HG03571 (cell line): ENCODE measurements around the gene BCL7C.
A peak's percentile ranks its signal among the peaks of the same experiment; 100 is the strongest.
"Not testable (repeated sequence)": the region's sequence is repeated elsewhere in the genome, so short reads cannot be mapped to it uniquely, and the experiment has no call there.

Experiments used
- ATAC-seq: cut with Tn5 transposase; IDR thresholded peaks from one replicate; pipeline ENCODE4 v1.9.1; 2021; ENCODE audit not compliant: unreplicated experiment

BCL7C gene

DNA sequence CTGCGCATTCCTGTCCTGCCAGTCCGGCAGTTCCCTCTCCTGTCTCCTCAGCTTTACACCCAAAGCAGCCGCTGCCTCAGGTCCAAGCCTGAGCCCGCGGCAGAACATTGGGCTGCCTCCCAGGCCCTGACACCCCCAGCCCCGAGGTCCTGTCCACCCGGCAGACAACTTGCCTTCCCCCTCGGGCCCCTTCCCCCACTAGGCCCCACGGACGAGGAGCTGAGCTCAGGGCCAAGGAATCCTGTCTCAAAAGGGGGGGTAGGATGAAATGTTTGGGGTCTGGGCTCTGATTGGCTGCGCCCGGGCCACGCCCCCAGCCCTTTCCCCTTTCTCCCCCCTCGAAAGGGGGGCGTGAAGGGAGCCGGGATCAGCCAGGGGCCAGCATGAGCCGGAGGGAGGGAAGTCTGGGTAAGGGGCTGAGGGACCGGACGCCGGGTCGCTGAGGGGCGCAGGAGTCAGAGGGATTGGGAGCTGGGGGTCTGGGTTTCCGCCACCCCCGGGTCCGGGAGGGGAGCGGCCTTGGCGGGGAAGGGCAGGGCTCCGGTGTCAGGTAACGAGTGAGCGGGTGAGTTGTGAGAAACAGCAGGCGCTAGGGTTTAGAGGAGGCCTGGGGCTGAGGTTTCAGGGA, 2.5 kb upstream of the BCL7C start, which contains the start of gene CTF1:
Gene CTF1, plus strand, starts transcription at position 354 of the 628 bp plus-strand sequence. Its CDS starts 30 bp downstream, at position 384.
- ATAC-seq, result no peak

GRCh38 chr16:30895627-30896260, 1.9 kb upstream of the BCL7C start:
- no peak for ATAC-seq

DNA sequence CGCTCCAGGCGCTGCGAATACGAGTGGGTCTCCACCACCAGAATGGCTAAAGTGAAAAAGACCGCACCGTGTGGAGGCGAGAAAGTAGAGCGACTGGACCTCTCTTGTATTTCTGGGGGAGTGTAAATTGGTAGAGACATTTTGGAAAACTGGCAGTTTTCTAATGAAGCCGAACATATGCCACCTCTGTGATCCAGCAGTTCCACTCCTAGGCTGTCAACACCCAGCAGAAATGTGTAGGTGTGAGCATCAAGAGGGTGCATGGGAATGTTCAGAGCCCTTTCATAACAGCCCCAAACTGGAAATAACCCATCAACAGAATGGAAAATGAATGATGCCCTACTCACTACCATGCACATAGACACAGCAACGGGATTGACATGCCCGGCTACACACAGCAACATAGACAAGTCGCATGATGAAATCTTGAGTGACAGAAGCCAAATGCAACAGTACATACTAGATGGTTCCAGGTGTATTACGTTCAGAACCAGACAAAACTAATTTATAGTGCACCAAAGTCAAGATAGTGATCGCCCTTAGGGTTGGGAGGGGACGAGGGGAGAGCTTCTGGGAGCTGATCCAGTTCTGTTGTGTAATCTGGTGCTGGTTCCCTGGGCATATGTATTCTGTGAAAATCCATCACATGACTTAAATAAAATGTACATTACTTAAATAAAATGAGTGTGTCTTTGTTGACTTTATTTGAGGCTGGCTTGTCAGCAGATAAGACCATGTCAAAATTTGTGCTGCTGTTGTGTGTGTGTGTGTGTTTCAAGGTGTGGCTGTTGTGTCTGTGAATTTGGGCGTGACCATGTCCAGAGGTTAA, 877 bp upstream of the BCL7C start:
- no peak for ATAC-seq

- no peak for ATAC-seq
Measured at GRCh38 chr16:30893417-30893743, 497 bp downstream of the BCL7C start.

DNA sequence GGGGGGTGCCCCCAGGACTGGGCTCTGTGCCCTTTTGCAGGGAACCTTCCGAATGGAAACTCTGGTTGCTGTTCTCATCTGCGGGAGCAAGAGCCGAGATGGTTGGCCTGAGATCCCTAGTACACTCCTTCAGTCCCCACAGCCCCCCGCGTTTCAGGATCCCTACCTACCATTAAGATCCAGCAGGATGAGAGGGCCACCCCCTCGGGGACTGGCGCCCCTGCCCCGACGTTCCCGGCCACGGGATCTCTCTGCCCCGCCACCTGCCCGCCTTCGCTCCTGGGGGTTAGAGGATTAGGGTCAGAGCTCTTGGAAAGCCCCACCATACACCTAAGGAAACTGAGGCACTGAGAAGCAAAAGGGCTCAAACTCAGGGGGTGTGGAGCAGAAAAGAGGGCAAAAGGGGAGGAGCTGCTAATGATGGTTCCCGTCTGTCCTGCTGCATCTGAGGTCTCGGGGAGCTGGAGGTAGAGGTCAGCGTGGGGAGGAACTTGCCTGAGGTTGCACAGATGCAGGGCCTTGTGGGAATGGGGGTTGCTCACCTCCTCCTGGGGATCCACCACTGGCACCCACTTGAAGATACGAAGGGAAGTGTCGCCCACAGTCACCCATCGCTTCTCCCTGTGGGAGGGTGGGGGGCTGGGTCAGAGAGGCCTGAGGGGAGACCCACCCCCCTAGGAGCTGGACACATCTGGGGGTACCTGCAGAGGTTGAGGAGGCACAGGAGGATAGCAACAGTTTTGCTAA, 1.0 kb downstream of the BCL7C start:
- ATAC-seq, result no peak

DNA sequence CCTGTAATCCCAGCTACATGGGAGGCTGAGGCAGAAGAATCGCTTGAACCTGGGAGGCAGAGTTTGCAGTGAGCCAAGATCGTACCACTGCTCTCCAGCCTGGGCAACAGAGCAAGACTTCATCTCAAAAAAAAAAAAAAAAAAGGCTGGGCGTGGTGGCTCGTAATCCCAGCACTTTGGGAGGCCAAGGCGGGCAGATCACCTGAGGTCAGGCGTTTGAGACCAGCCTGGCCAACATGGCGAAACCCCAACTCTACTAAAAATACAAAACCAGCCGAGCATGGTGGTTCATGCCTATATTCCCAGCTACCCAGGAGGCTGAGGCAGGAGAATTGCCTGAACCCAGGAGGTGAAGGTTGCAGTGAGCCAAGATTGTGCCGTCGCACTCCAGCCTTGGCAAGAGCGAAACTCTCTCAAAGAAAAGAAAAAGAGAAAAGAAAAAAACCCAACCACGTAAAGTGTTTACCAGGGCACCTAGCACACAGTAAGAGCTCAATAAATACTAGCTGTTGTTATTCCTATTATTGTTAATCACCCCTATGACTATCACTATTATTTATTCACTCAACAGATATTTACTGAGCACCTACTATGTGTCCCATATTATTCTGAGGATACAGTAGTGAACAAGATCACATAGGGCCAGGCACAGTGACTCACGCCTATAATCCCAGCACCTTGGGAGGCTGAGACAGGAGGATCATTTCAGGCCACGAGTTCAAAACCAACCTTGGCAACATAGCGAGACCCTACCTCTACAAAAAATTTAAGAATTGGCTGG, 2.6 kb downstream of the BCL7C start:
- not testable (repeated sequence) for ATAC-seq

GRCh38 chr16:30889721-30890120, 4.2 kb downstream of the BCL7C start:
- ATAC-seq, result no peak

- ATAC-seq, result no peak
Measured at GRCh38 chr16:30888856-30889499, 4.9 kb downstream of the BCL7C start.

GRCh38 chr16:30887927-30888326, 6.0 kb downstream of the BCL7C start:
- no peak for ATAC-seq

DNA sequence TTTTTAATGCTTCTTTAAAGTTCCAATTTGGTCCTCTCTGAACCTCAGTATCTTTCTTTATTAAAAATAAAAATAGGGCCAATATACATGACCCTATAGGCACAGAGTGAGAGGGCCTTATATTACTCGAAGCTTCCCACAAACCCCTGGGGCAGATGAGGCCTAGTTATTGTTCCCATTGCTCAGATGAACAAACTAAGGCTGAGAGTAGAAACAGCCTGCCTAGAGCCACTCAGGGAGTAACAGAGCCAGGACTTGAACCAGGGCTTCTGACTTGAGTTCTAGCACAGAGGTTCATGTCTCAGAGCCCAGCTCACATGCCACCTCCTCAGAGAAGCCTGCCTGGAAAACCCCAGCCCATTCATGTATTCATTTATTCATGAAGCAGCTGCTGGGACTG, 7.7 kb downstream of the BCL7C start:
- ATAC-seq, result no peak

DNA sequence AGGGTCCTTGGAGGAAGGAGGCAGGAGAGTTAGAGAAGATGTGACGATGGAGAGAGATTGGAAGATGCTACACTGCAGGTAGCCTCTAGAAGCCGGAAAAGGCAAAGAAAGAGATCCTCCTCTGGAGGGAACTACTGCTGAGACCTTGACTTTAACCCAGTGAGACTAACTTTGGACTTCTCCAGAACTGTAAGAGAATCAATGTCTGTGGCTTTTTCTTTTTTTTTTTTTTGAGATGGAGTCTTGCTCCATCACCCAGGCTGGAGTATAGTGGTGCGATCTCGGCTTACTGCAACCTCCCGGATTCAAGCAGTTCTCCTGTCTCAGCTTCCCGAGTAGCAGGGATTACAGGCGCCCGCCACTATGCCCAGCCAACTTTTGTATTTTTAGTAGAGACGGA, 8.7 kb downstream of the BCL7C start:
- ATAC-seq, result no peak

- ATAC-seq, result no peak
Measured at GRCh38 chr16:30884760-30885159, 9.1 kb downstream of the BCL7C start.

DNA sequence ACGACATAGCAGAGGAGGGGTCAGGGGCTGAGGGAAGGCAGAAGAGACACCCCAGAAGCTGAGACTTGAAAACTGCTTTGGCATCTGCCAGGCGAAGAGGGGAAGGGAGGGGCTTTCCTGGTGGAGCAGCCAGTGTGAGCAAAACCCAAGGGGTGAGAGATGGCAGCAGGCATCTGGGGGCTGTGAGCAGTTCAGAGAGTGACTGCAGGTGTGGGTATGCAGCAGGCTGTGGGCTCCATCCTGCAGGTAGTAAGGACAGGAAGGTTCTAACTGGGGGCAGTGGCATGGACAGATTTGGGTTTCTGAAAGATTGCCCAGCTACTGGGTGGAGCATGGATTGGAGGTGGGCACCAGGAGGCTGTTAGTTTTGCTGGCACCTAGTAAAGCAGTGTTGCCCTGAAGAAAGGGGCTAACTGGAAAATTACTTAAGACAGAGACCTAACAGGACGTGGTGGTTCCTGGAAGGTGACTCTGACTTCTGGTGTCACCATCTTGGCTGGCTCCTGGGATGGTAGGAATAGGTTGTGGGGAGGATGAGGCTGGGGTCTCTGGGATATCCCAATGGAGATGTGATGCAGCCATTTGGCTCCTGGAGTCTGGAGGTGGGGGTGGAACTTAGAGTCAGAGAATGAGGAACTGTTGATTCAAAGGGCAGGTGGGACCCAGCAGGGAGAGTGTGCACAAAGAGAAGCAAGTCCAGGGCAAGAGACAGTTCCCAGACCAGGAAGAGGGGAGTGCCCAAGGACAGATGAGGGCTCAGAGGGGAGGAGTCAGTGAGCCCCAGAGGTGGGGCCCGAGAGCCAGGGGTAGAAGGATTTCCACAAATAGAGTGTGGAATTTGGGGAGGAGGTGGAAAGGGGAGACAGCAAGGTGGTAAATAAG, 11.2 kb downstream of the BCL7C start:
- no peak for ATAC-seq

- no peak for ATAC-seq
Measured at GRCh38 chr16:30876867-30877266, 17.0 kb downstream of the BCL7C start.

DNA sequence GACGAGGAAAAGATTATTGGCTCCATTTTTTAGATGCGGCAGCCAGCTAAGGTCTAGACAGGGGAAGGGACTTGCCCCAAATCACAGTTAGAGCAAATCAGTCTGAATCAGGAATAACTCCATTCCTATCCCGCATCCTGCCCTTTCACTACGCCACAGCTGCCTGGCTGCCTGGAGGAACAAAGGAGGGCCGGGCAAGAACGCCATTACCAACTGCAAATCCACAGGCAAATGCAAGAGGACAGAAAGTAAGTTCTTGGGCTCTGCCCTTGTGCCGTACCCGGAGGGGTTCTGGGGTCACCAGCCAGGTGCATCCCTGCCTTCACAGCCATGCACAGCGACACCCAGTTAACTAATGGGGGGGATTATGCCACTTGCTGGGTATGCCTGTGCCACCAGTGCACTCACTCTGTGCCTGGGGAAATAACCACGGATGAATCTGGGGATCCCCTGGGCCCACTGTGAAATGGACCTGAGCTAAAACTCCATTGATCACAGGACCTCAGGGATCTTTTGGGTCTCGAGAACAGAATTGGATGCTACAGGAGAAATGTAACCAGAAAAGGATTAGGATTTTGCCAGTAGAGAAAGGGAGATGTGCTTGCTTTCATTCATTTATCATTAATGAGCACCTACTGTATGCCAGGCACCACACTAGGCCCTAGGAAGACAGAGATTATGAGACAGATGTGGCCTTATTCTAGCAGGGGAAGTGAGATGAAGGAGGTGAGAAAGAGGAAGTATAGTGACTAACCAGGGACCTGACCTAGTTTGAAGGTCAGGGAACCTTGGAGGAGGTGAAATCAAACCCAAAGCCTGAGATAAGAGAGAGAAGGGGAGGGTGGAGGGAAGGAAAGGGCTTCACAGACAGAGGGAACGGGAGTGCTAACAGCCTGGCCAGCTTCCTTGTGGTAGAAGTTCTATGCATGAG, 17.7 kb downstream of the BCL7C start:
- no peak for ATAC-seq

DNA sequence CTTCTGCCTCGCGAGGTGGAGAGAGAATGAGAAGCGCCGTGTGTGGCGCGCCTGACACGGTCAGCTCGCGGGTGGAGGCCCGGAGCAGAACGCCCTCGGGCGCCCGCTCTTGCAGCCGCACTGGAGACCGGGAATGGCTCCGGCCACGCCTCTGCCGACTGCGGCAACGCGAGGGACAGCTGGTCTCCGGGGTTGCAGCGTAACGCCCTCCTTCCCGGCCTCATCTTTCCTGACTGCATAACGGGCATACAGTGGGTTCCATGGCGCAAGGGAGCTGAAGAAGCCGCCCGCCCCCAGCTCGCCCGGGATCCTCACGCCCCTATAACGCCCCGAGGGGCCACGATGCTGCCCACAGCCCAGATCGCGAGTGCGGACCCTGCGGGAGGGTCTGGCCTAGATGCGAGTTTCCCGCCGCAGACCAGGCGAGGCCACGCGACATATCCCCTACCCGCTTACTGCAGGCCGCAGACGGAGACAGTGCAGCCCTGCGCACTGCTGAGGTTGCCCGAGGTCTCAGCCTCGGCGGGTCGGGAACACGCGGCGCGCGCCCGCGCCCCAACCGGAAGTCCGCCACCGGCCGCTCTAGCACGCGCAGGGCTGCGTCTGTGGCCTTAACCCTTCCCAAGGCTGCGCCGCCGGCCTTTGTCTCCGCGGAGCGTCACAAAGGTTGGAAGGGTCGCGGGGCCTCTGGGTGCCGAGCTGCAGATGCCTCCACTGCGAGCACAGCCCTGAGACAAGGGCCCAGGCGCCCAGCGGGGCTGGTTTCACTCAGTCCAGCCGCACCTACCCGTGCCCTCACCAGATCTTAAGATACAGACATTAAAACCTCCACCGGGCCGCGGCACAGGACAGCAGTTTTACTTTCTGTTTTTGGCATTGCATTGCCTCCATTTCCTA, 18.8 kb downstream of the BCL7C start:
- ATAC-seq, result peak; percentile 82

DNA sequence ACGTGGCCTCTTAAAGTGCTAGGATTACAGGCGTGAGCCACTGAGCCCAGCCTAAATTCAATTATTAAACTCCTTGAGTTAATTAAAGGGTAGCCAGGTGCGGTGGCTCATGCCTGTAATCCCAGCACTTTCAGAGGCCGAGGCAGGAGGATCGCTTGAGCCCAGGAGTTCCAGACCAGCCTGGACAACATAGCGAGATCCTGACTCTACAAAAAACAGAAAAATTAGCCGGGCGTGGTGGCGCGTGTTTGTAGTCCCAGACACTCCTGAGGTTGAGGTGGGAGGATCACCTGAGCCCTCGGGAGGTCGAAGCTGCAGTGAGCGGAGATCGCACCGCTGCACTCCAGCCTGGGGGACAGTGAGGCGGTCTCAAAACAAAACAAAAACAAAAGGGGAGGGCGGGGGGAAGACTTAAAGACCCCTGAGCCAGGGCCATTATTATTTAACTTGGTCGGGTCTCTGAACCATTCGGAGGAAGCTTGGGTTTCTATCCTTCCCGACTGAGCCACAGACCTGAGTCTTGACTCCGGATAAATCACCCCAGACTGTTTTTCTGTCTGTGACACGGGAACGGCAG, 19.5 kb downstream of the BCL7C start:
- no peak for ATAC-seq
